Smooth muscle cell of the brain vasculature (primary cell): ENCODE results near the gene ELAVL3.
"Not testable (repeated sequence)": the region's sequence is repeated elsewhere in the genome, so short reads cannot be mapped to it uniquely, and the experiment has no call there.

ENCODE experiments used
- DNase-seq: peaks from one replicate; pipeline ENCODE4 v3.0.0-alpha.2; 2012; ENCODE audit warnings: low read depth, low spot score

Gene ELAVL3

DNA sequence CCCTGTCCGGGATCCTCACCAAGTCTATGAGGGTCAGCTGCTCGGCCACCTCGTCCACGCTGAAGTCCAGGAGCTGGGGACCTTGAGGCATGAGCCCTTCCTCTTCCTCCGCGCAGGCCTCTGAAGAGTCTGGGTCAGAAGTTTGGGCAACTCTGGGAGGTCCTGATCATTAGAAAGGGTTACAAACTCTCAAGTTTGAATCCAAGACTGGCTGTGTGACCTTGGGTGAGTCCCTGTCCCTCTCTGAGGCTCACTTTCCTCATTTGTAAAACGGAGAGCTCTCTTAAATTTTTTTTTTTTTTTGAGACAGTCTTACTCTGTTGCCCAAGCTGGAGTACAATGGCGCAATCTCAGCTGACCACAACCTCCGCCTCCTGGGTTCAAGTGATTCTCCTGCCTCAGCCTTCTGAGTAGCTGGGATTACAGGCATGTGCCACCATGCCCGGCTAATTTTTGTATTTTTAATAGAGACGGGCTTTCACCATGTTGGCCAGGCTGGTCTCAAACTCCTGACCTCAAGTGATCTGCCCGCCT, 74.1 kb downstream of the ELAVL3 start:
- DNase-seq = not testable (repeated sequence)

DNA sequence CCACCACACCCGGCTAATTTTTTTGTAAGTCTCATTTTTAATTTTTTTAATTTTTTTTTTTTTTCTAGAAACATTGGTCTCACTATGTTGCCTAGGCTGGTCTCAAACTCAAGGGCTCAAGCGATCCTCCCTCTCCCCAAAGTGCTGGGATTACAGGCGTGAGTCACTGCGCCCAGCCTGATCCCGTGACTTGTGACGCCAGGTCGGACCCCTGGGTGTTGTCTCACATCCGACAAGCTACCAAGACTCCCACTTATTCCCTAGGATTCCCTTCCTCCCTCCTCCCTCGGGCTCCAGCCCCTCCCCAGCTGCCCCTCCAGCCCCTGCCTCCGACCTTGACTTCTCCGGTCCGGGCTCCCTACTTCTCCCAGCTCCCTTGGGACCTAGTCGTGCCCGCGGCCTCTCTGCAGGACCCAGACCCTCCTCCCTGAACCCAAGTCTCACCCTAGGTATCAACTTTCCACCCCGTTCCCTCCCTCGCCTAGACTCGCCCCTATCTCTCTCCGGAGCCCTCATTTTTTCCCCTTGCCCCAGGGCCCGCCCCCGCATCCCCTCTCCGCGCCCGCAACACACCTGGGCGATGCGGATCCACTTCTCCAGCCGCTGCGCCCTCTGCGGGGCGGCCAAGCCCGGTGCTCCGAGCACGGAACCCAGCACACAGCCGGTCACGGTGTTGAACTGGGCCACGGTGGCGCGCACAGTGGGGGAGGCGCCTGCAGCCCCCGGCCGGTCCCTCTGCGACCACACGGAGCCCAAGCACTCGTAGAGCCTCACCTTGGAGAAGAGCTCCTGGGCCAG, 74.8 kb downstream of the ELAVL3 start:
- DNase-seq = no peak

DNA sequence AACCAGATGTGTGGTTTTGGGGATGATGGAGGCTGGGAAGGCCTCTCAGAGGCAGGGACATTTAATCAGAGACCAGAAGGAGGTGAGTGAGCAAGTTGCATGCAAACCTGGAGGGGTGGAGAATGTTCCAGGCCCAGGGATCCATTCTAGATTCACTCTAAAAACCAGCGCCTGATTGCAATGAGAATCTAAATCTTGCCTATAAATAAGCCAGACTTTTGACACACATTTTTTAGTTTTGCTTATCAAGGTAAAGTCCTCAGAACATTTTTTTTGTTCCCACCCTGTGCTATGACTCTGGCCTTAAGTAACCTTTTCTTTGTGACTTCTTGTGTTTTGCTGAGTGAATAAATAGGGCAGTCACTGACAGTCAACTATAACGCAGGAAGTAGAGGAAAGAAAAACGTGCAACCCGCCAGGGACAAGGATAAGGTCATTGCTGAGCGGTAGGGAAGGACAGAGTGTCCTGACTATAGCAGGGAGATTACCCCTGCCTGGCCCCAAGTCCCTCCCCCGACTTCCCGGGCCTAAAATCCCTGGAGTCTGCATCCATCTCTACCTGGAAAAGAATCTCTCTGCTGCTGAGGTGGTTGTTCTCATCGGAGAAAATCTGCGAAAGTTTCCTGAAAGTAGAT, 76.1 kb downstream of the ELAVL3 start:
- no peak for DNase-seq

DNA sequence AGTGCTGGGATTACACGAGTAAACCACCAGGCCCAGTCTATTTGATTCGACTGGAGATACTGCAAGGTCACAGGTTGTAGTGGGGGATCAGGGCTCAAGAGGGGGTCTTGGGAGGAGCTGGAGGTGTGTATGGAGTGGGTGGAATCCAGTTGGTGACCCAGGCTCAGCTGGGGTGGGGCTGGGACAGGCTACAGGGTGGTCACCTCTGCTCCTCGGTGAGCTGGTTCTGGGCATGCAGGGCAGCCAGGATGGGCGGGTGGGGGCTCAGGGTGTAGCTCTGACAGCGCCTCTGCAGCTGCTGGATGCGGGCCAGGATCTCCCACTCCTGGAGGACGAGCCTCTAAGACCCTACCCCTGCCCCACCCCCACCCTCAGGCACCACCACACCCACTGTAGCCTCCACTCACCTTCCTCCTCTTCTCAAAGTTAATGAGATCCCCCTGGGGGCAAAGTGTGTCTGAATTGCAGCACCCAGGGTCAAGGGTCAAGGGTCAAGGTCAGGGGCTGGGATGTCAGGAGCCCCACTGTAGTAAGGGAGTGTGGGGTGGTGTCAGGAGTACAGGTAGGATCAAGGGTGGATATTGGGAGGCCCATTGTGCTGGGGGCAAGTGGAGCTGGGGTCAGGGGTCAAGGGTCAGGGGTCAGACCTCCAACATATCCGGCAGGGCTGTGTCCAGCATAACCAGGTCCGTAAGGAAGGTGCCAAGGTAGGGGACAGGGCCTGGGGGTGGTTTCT, 78.9 kb downstream of the ELAVL3 start:
- DNase-seq = no peak
